Stromal cell of bone marrow (primary cell): ENCODE results near the gene PDZD7.

Source experiments
- DNase-seq: peaks from one replicate; pipeline ENCODE4 v3.0.0-alpha.2; 2012; ENCODE audit warnings: low read depth

Gene PDZD7

GRCh38 chr10:101001659-101002035, 29.3 kb downstream of the PDZD7 start:
- no peak for DNase-seq

GRCh38 chr10:101000915-101001658, 29.8 kb downstream of the PDZD7 start:
- peak; percentile 95 for DNase-seq

GRCh38 chr10:101000127-101000914, 30.6 kb downstream of the PDZD7 start:
- DNase-seq: no peak

DNA sequence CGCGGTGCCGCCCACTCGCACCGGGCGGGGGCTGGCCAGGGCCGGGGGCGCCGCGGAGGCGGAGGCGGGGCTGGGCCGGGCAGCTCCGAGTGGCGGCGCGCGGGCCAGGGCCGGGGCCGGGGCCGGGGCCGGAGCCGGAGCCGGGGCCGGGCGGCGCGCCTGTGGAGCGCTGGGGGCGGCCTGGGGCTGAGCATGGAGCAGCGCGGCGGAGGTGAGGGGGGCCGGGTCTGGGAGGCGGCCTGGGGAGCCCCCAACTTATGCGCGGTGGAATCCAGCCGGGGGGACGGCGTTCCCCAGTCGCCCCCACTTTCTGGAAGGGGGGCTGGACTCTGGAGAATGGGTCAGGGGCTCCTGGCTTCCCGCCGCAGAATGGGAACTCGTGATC, 31.2 kb downstream of the PDZD7 start, which contains the start of gene LZTS2:
TSS of gene LZTS2 (plus strand) at position 67 of the 385 bp plus-strand sequence. CDS start 2,731 bp downstream, outside the sequence.
- no peak for DNase-seq

GRCh38 chr10:100998991-100999741, 31.8 kb downstream of the PDZD7 start:
- DNase-seq: peak; percentile 56

DNA sequence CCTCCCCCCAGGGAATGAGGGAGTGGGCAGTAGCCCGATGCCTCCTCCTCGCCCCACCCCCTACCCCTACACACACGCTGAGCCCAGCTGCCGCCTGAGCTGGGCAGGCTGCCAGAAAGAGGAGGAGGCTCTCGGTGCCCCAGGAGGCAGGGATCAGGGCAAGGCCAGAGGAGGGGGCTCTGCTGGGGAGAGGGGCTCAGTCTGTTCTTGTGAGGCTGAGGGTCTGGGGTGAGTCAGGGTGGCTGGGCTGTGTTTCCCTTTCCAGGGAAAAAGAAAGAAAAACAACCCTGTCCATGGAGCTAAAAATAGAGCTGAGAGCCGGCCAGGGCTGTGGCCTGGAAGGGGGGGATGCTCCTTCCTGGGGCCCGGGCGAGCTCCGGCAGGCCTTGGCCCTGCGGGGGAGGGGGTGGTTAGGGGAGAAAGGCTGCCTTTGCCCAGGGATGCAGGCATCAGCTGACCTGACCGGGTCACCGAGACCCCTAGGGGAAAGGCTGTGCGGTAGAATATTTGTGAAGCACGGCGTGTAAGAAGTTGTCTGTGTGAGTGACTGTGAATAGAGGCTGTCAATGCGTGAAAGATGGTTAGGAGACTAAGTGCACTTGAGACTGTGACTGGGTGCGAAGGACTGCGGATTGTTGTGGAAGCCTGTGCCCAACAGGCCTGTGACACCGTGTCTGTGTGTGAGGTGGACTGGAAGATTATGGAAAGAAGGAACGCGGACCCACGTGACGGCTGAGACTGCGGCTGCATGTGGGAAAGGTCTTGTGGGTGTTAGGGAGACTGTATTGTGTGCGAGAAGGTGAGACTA, 32.5 kb downstream of the PDZD7 start:
- peak; percentile 84 for DNase-seq

DNA sequence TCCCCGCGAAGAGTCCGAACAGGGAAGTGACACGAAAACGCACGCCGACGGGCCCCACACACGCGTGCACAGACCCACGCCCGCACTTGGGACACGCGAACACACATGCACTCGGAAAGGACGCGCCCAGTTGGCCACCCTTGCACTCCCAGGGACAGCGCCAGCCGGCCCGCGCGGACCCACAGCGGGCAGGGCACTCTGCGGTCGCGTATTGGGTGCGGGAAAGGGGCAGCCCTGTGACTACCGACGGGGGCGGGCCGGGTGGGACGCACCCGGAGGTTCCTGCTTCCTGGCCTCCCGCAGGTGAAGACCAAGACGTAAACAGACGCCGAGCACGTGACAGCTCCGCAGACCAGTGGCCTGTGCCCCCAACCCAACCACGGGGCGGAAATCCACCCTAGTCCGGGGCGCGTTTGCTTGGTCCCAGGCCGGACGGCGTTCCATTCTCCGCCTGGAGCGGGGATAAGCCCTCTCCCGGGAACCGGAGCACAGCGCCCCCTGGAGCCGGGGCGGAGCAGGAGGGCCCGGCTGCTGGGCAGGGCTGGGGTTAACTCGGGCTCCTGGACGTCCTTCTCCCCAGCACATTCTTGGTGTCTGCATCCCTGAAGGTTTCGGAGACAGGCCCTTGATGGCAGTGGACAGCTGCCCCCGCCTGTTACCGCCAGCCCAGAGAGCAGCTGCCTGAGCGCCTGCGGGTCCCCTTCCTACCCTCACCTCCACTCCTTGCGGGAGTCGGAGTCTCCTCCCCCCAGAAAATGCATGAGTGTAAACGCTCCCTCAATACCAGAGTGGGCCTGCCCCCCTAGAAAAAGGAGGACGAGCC, 33.4 kb downstream of the PDZD7 start:
- DNase-seq: peak; percentile 52

DNA sequence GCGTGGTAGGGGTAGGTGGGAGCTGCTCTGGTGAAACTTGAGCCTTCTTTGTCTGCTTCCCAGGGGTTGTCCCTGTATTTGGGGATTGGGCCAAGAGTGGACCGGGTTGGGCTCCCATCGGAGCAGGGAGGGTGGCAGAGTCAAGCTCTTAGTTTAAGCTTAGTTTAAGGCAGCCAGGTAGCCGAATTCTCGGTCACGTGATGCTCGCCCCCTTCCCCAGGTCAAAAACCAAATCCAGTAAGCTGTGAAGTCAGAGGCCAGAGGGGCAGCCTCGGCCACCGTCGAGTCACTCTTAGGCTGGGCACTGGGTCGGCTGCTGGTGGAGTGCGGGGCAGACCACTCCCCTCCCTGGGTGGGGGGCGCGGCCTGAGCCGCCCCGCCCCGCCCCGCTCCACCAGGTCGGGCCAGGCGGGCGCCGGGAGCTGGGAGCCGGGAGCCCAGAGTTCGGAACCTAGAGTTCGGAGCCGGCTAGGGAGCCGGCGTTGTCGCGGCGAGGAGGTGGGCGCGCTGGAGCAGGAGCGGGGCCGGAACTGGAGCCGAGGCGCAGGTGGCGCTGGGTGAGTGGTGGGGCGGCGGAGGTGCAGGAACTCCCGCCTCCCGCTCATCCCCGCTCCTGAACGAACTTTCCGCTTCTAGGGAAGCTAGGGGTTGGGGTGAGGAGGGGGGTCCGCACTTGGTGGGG, 34.1 kb downstream of the PDZD7 start:
- no peak for DNase-seq

- no peak for DNase-seq
Observed at GRCh38 chr10:100995181-100995580, 35.7 kb downstream of the PDZD7 start.

DNA sequence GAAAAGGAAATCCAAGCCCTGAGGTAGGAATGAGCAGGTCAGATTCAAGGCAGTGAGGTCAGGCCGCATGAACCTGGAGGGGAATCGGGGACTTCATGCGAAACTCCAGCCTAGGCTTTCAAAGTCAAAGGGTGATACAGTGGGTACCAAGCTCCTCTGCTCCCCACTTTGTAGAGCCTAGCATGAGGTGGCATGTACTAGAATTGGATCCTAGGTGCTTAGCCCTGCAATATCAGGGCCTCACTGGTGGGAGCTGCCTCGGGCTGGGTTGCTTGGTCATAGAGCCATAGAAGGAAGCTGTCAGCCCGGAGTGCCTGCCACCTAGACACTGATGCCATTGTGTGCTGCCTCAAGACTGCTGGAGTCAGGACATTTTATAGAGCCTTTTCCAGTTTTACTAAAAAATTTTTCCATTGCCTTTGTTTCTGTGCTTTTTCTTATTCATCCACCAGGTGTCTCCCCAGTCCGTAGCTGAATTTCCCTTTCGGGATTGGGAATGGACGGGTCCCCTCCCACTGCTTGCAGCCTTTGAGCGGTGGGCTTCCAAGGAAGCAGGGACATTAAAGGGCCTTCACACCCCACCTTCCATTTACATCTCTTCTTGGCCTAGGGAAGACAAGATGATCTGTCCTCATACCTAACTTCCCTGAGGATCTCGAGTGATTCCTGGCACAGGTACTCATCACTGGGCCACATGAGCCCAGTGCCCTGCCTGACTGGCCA, 36.8 kb downstream of the PDZD7 start:
- DNase-seq: no peak

- no peak for DNase-seq
Observed at GRCh38 chr10:100989088-100989487, 41.8 kb downstream of the PDZD7 start.

DNA sequence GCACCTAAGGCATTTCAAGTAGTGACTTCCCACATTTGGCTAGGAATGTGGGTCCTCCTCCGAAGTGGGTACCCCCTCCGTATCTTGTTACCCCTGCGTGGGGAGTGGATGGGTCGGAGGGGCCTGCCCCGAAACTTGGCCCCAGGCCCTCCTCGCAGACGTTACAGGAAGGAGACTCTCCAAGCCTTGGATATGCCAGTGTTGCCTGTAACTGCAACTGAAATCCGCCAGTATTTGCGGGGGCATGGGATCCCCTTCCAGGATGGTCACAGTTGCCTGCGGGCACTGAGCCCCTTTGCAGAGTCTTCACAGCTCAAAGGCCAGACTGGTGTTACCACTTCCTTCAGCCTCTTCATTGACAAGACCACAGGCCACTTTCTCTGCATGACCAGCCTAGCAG, 42.8 kb downstream of the PDZD7 start:
- no peak for DNase-seq

DNA sequence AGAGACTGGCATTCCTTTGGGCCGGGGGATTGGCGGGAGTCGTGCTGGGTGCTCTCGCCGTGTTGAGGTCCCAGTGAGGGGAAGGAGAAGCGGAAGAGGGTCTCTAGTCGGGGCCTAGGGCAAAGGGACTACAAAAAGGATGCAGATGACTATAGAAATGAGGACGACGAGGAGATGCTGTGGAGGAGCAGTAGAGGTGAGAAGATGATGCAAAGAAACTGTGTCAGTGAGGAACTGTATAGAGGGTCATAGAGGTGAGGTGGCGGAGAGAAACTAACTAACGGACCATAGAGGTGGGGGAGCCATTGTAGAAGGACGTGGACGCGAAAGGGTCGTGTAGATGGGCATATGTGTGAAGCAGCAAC, 43.3 kb downstream of the PDZD7 start:
- no peak for DNase-seq

GRCh38 chr10:100986952-100987684, 43.8 kb downstream of the PDZD7 start, which contains the start of the genes MRPL43 and TWNK:
MRPL43 (minus strand) TSS chr10:100987497; CDS start chr10:100987443, 54 bp downstream.
TWNK (plus strand) TSS chr10:100987543; CDS start chr10:100988211, 668 bp downstream.
- peak; percentile 52 for DNase-seq

DNA sequence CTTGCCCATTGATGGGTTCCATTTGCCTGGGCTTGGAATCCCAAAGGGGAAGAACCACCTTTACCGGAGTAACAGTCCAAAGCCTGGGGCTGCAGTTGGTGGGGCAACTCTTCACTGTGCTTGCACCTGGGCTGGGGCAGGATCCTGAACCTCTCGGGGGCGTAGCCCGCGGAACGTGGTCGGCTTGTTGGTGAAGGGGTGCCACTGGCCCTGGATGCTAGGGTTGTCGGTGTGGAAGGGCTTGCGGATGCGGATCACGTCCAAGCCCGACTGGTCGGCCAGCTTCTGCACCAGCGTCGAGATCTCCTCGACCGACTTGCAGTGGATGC, 44.3 kb downstream of the PDZD7 start:
- DNase-seq: no peak

GRCh38 chr10:100985336-100985735, 45.6 kb downstream of the PDZD7 start:
- DNase-seq: no peak

- no peak for DNase-seq
Observed at GRCh38 chr10:100984672-100985177, 46.2 kb downstream of the PDZD7 start.

GRCh38 chr10:100983868-100984671, 46.9 kb downstream of the PDZD7 start:
- no peak for DNase-seq
